ENCODE measurements around the gene FRMD1.

Gene FRMD1

GRCh38 chr6:168111911-168112310 lies 32.9 kb upstream of the FRMD1 start:
- DNase-seq (ENCODE audit: low read depth, low spot score): no peak
- Histone ChIP-seq H3K4me3 (ENCODE audit: low read length) (no peak overlapping the region), H3K27me3 (ENCODE audit: control insufficient read depth, insufficient read depth, low read length) (no peaks in the 10 kb centered on the region), H3K9me3 (ENCODE audit: control insufficient read depth, insufficient read depth, low read length) (no peaks in the 10 kb centered on the region), H3K36me3 (ENCODE audit: control insufficient read depth, insufficient read depth, low read length) (no peaks in the 10 kb centered on the region), H3K27ac (ENCODE audit: low read length) (no peak overlapping the region), H3K4me1 (ENCODE audit: control insufficient read depth, insufficient read depth, low read length) (no peaks in the 10 kb centered on the region)
- no CpG with 5 or more reads among the region's 6 CpGs for WGBS (ENCODE audit: insufficient coverage, insufficient read length)

- no CpG with 5 or more reads among the region's 3 CpGs for WGBS (ENCODE audit: insufficient coverage, insufficient read length)
- no peak overlapping the region for H3K4me3 ChIP-seq (ENCODE audit: low read length)
These were observed 31.4 kb upstream of the FRMD1 start for GRCh38 chr6:168110437-168110836.

GRCh38 chr6:168109171-168109570 lies 30.2 kb upstream of the FRMD1 start:
- no peak for DNase-seq (ENCODE audit: low read depth, low spot score)
- Histone ChIP-seq H3K27ac (ENCODE audit: low read length) (no peak overlapping the region), H3K4me3 (ENCODE audit: low read length) (no peak overlapping the region), H3K27me3 (ENCODE audit: control insufficient read depth, insufficient read depth, low read length) (no peaks in the 10 kb centered on the region), H3K4me1 (ENCODE audit: control insufficient read depth, insufficient read depth, low read length) (no peaks in the 10 kb centered on the region), H3K9me3 (ENCODE audit: control insufficient read depth, insufficient read depth, low read length) (no peaks in the 10 kb centered on the region), H3K36me3 (ENCODE audit: control insufficient read depth, insufficient read depth, low read length) (no peaks in the 10 kb centered on the region)
- WGBS (ENCODE audit: insufficient coverage, insufficient read length): no CpG with 5 or more reads among the region's 12 CpGs

More at GRCh38 chr6:168110437-168110836, 31.4 kb upstream of the FRMD1 start:
- no peaks in the 10 kb centered on the region for H3K36me3 ChIP-seq (ENCODE audit: control insufficient read depth, insufficient read depth, low read length)
- no peaks in the 10 kb centered on the region for H3K9me3 ChIP-seq (ENCODE audit: control insufficient read depth, insufficient read depth, low read length)
- DNase-seq (ENCODE audit: low read depth, low spot score): no peak
- no peaks in the 10 kb centered on the region for H3K4me1 ChIP-seq (ENCODE audit: control insufficient read depth, insufficient read depth, low read length)
- no peak overlapping the region for H3K27ac ChIP-seq (ENCODE audit: low read length)
- no peaks in the 10 kb centered on the region for H3K27me3 ChIP-seq (ENCODE audit: control insufficient read depth, insufficient read depth, low read length)

GRCh38 chr6:168107191-168107983 lies 28.4 kb upstream of the FRMD1 start:
- DNase-seq (ENCODE audit: low read depth, low spot score): no peak
- WGBS (ENCODE audit: insufficient coverage, insufficient read length): no CpG with 5 or more reads among the region's 8 CpGs
- H3K4me1 ChIP-seq (ENCODE audit: control insufficient read depth, insufficient read depth, low read length): no peaks in the 10 kb centered on the region
- H3K36me3 ChIP-seq (ENCODE audit: control insufficient read depth, insufficient read depth, low read length): no peaks in the 10 kb centered on the region
- H3K4me3 ChIP-seq (ENCODE audit: low read length): no peak overlapping the region
- H3K9me3 ChIP-seq (ENCODE audit: control insufficient read depth, insufficient read depth, low read length): no peaks in the 10 kb centered on the region
- no peak overlapping the region for H3K27ac ChIP-seq (ENCODE audit: low read length)
- H3K27me3 ChIP-seq (ENCODE audit: control insufficient read depth, insufficient read depth, low read length): peaks cover 4% of the 10 kb centered on the region; the same call in 1 of the 2 replicates

GRCh38 chr6:168106633-168107005 lies 27.6 kb upstream of the FRMD1 start:
- Histone ChIP-seq H3K27me3 (ENCODE audit: control insufficient read depth, insufficient read depth, low read length) (peaks cover 10% of the 10 kb centered on the region; the same call in 1 of the 2 replicates), H3K9me3 (ENCODE audit: control insufficient read depth, insufficient read depth, low read length) (no peaks in the 10 kb centered on the region), H3K36me3 (ENCODE audit: control insufficient read depth, insufficient read depth, low read length) (no peaks in the 10 kb centered on the region), H3K4me3 (ENCODE audit: low read length) (no peak overlapping the region), H3K4me1 (ENCODE audit: control insufficient read depth, insufficient read depth, low read length) (peaks cover 1% of the 10 kb centered on the region; the same call in 1 of the 2 replicates), H3K27ac (ENCODE audit: low read length) (no peak overlapping the region)
- no CpG with 5 or more reads among the region's 3 CpGs for WGBS (ENCODE audit: insufficient coverage, insufficient read length)
- no peak for DNase-seq (ENCODE audit: low read depth, low spot score)

GRCh38 chr6:168105813-168106632 lies 27.0 kb upstream of the FRMD1 start:
- no CpG with 5 or more reads among the region's 12 CpGs for whole genome bisulfite sequencing (ENCODE audit: insufficient coverage, insufficient read length)
- Histone ChIP-seq H3K27ac (ENCODE audit: low read length) (no peak overlapping the region), H3K4me1 (ENCODE audit: control insufficient read depth, insufficient read depth, low read length) (peaks cover 2% of the 10 kb centered on the region; the same call in 1 of the 2 replicates), H3K4me3 (ENCODE audit: low read length) (no peak overlapping the region), H3K27me3 (ENCODE audit: control insufficient read depth, insufficient read depth, low read length) (peaks cover 14% of the 10 kb centered on the region; the same call in 1 of the 2 replicates), H3K9me3 (ENCODE audit: control insufficient read depth, insufficient read depth, low read length) (no peaks in the 10 kb centered on the region), H3K36me3 (ENCODE audit: control insufficient read depth, insufficient read depth, low read length) (no peaks in the 10 kb centered on the region)
- DNase-seq (ENCODE audit: low read depth, low spot score): no peak

GRCh38 chr6:168104636-168105035 lies 25.6 kb upstream of the FRMD1 start:
- no CpG with 5 or more reads among the region's 10 CpGs for WGBS (ENCODE audit: insufficient coverage, insufficient read length)
- no peaks in the 10 kb centered on the region for H3K9me3 ChIP-seq (ENCODE audit: control insufficient read depth, insufficient read depth, low read length)
- no peak for DNase-seq (ENCODE audit: low read depth, low spot score)
- H3K27me3 ChIP-seq (ENCODE audit: control insufficient read depth, insufficient read depth, low read length): peaks cover 20% of the 10 kb centered on the region
- no peaks in the 10 kb centered on the region for H3K36me3 ChIP-seq (ENCODE audit: control insufficient read depth, insufficient read depth, low read length)
- H3K4me3 ChIP-seq (ENCODE audit: low read length): no peak overlapping the region
- H3K4me1 ChIP-seq (ENCODE audit: control insufficient read depth, insufficient read depth, low read length): peaks cover 2% of the 10 kb centered on the region; the same call in 1 of the 2 replicates
- H3K27ac ChIP-seq (ENCODE audit: low read length): no peak overlapping the region

- WGBS (ENCODE audit: insufficient coverage, insufficient read length): no CpG with 5 or more reads among the region's 19 CpGs
- Histone ChIP-seq H3K9me3 (ENCODE audit: control insufficient read depth, insufficient read depth, low read length) (no peaks in the 10 kb centered on the region), H3K4me1 (ENCODE audit: control insufficient read depth, insufficient read depth, low read length) (peaks cover 7% of the 10 kb centered on the region), H3K4me3 (ENCODE audit: low read length) (no peak overlapping the region), H3K27ac (ENCODE audit: low read length) (no peak overlapping the region), H3K36me3 (ENCODE audit: control insufficient read depth, insufficient read depth, low read length) (no peaks in the 10 kb centered on the region), H3K27me3 (ENCODE audit: control insufficient read depth, insufficient read depth, low read length) (peaks cover 20% of the 10 kb centered on the region)
- DNase-seq (ENCODE audit: low read depth, low spot score): no peak
These were observed 24.2 kb upstream of the FRMD1 start for GRCh38 chr6:168103050-168103830.

- no peak for DNase-seq (ENCODE audit: low read depth, low spot score)
- no peak overlapping the region for H3K4me3 ChIP-seq (ENCODE audit: low read length)
- no peaks in the 10 kb centered on the region for H3K36me3 ChIP-seq (ENCODE audit: control insufficient read depth, insufficient read depth, low read length)
- H3K4me1 ChIP-seq (ENCODE audit: control insufficient read depth, insufficient read depth, low read length): peaks cover 7% of the 10 kb centered on the region
- no peaks in the 10 kb centered on the region for H3K9me3 ChIP-seq (ENCODE audit: control insufficient read depth, insufficient read depth, low read length)
- no CpG with 5 or more reads among the region's 10 CpGs for WGBS (ENCODE audit: insufficient coverage, insufficient read length)
- no peak overlapping the region for H3K27ac ChIP-seq (ENCODE audit: low read length)
- H3K27me3 ChIP-seq (ENCODE audit: control insufficient read depth, insufficient read depth, low read length): peaks cover 20% of the 10 kb centered on the region
These were observed 23.4 kb upstream of the FRMD1 start for GRCh38 chr6:168102315-168102985.
